Activated naive CD8-positive, alpha-beta T cell (primary cell): ENCODE measurements around the gene KIAA1191.
"Not testable (repeated sequence)": the region's sequence is repeated elsewhere in the genome, so short reads cannot be mapped to it uniquely, and the experiment has no call there.

Experiments
- H3K27ac Mint-ChIP-seq: one replicate; pipeline ENCODE4 v1.8.0; 2021; ENCODE audit warnings: mixed read lengths
- H3K27me3 Mint-ChIP-seq: one replicate; pipeline ENCODE4 v1.8.0; 2021; ENCODE audit warnings: mixed read lengths
- H3K36me3 Mint-ChIP-seq: one replicate; pipeline ENCODE4 v1.8.0; 2021; ENCODE audit warnings: mixed read lengths
- H3K4me1 Mint-ChIP-seq: one replicate; pipeline ENCODE4 v1.8.0; 2021; ENCODE audit warnings: low read depth, mixed read lengths
- H3K4me3 Mint-ChIP-seq: one replicate; pipeline ENCODE4 v1.8.0; 2021; ENCODE audit warnings: mild to moderate bottlenecking, mixed read lengths
- H3K9me3 Mint-ChIP-seq: one replicate; pipeline ENCODE4 v1.8.0; 2021; ENCODE audit warnings: low read depth, mixed read lengths

Gene KIAA1191, protein sequence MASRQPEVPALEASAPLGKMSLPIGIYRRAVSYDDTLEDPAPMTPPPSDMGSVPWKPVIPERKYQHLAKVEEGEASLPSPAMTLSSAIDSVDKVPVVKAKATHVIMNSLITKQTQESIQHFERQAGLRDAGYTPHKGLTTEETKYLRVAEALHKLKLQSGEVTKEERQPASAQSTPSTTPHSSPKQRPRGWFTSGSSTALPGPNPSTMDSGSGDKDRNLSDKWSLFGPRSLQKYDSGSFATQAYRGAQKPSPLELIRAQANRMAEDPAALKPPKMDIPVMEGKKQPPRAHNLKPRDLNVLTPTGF

DNA sequence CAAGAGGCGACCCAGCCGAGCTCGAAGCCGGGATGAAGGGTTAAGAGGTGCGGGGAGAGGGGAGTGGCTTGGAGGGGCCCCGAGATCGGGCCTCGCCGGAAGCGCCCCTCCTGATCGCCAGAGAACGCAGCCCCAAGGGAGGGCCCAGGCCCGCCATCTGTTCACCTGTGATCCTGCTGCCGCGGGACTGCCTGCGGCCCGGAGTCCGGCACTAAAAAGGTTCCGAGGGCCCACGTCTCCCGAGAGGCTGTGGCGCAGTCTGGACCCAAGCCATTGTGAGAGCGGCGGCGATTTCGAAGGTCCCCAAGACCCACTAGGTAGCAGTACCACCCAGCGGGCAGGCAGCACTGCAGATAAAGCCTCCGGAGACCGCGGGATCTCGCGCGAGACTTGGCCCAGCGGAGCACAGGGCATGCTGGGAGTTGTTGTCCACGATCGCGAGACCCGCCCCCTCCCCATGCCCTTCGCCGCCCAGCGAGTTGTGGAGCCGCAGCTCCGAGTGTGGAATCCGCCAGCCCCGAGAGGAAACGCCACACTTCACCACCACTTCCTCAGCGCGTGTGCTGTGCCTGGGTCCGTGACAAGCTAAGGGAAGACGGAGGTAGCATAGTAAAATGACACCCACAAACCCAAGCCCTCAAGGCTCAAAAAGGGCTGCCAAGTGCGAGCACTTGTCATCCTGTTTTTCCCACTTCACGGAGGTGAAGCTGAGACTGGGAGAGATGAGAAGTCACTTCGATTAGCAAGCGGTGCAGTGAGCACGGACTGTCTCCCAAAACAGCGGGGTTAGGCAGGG is at the start of gene KIAA1191:
Gene KIAA1191, minus strand, starts transcription at position 328 of the 796 bp plus-strand sequence. CDS start 2,256 bp downstream, outside the sequence.
- peaks cover 7% of the 10 kb centered on the region for H3K36me3 Mint-ChIP-seq

DNA sequence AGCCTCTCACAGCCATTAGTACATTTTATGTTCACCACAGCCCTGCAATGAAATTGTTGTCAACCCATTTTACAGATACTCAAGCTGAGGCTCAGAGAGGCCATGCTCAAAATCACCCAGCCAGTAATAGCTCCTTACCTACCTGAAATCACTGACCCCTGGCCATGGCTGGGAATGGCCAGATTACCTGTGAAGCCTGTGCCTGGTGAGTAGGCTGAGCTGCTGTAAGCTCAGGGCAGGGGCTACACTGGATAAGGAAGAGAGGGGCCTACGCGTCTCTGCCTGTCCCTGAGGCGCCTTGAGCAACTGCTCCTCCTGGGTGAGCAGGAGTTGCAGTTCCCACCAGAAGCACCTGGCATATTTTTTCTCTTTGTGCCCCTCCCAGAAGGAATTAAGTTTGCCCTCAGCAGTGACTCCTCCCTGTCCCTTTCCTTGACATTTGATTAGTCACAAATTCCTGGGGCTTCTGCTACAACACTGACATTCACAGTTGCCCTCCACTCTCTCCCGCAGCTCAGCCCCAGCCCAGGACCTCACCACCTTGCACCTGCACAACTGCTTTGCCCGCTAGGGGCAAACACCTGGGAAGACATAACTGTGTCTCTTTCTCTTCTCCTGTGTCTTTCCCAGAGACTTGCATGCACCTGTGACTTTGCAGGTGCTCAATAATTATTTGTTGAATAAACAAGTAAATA is 49.1 kb upstream of the KIAA1191 start:
- H3K36me3 Mint-ChIP-seq: peaks cover 7% of the 10 kb centered on the region
- no peaks in the 10 kb centered on the region for H3K27me3 Mint-ChIP-seq
- no peaks in the 10 kb centered on the region for H3K9me3 Mint-ChIP-seq
- no peak overlapping the region for H3K4me3 Mint-ChIP-seq
- H3K4me1 Mint-ChIP-seq: peaks cover 38% of the 10 kb centered on the region
- no peak overlapping the region for H3K27ac Mint-ChIP-seq

More for the DNA sequence above, at the start of gene KIAA1191:
- H3K4me3 Mint-ChIP-seq: peak within 1 kb of the TSS; percentile 97
- H3K4me1 Mint-ChIP-seq: peaks cover 33% of the 10 kb centered on the region
- peak within 1 kb of the TSS; percentile 96 for H3K27ac Mint-ChIP-seq
- no peaks in the 10 kb centered on the region for H3K9me3 Mint-ChIP-seq
- no peaks in the 10 kb centered on the region for H3K27me3 Mint-ChIP-seq

DNA sequence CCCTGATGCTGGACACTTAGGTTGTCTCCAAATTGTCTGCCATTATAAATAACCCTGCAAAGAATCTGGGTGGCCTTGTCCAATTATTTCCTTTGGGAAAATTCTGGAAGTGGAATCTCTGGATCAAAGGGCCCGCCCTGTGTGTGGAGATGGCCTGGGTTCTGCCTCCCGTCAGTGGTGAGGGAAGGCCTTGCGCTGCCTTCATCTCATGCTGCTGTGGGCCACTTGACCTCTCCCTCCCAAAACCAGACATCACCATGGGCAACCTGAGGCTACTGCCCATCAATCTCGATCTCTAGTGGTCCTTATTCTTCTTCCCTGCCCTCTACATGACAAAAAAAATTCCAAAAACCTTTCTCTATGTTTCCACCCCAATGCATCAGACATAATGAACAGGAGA is 48.2 kb upstream of the KIAA1191 start:
- no peaks in the 10 kb centered on the region for H3K9me3 Mint-ChIP-seq
- H3K4me3 Mint-ChIP-seq: no peak overlapping the region
- peaks cover 30% of the 10 kb centered on the region for H3K4me1 Mint-ChIP-seq
- H3K27ac Mint-ChIP-seq: no peak overlapping the region
- peaks cover 7% of the 10 kb centered on the region for H3K36me3 Mint-ChIP-seq
- no peaks in the 10 kb centered on the region for H3K27me3 Mint-ChIP-seq

DNA sequence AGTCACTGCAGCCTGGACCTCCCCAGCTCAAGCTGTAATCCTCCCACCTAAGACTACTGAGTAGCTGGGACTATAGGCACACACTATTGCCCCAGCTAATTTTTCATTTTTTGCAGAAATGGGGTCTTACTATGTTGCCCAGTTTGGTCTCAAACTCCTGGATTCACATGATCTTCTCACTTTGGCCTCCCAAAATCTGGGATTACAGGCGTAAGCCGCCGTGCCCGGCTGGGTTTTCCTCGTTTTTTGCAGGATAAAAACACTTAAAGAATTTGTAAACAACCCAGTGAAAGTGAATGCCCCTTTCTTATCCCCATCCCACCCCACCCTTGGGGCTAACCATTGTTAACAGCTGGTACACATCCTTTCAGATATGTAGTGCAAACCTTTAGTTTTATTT is 47.0 kb upstream of the KIAA1191 start:
- Mint-ChIP-seq H3K36me3 (peaks cover 7% of the 10 kb centered on the region), H3K4me1 (peaks cover 18% of the 10 kb centered on the region), H3K9me3 (no peaks in the 10 kb centered on the region), H3K27ac (no peak overlapping the region), H3K4me3 (no peak overlapping the region), H3K27me3 (no peaks in the 10 kb centered on the region)

DNA sequence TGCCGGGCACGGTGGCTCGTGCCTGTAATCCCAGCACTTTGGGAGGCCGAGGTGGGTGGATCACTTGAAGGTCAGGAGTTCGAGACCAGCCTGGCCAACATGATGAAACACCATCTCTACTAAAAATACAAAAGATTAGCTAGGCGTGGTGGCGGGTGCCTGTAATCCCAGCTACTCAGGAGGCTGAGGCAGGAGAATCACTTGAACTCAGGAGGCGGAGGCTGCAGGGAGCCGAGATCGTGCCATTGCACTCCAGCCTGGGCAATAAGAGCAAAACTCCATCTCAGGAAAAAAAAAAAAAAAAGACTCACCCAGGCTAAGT is 46.6 kb upstream of the KIAA1191 start:
- not testable (repeated sequence) for H3K36me3 Mint-ChIP-seq

DNA sequence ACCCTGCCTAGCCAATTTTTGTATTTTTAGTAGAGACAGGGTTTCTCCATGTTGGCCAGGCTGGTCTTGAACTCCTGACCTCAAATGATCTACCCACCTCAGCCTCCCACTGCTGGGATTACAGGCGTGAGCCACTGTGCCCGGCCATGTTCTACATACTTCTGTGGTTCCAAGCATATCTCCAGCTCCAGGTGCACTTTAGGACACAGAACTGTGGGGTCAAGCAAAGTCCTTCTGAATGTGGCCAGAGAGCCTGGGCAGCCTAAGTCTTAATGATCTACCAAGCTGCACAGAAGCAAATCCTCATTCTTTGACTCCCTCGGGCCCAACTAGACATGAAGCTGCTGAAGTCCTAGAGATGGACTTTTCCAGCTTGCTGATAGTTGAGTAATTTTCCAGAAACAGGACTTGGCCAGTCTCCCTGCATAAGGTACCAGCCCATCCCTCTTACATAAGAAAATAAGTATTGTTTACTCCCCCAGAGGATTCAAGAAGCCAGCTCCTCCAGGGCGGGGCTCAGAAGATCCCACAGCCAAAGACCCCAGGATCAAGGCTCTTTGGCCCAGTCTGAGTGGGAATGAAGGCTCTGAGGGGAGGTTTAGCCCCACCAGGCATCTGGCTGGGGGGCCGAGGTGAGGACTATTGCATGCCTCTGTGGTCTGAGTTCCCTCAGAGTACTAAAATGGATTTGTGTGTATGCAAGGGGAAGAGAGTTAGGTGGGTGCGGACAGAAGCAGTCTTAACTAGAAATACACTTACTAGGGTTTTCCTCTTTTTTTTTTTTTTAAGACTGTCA is 46.1 kb upstream of the KIAA1191 start:
- Mint-ChIP-seq H3K9me3 (no peaks in the 10 kb centered on the region), H3K27me3 (no peaks in the 10 kb centered on the region), H3K27ac (no peak overlapping the region), H3K4me3 (no peak overlapping the region), H3K36me3 (peaks cover 7% of the 10 kb centered on the region), H3K4me1 (peaks cover 15% of the 10 kb centered on the region)

More for the DNA sequence above, 46.6 kb upstream of the KIAA1191 start:
- not testable (repeated sequence) for H3K4me3 Mint-ChIP-seq, H3K27ac Mint-ChIP-seq, H3K27me3 Mint-ChIP-seq, H3K9me3 Mint-ChIP-seq
- H3K4me1 Mint-ChIP-seq: peaks cover 18% of the 10 kb centered on the region

DNA sequence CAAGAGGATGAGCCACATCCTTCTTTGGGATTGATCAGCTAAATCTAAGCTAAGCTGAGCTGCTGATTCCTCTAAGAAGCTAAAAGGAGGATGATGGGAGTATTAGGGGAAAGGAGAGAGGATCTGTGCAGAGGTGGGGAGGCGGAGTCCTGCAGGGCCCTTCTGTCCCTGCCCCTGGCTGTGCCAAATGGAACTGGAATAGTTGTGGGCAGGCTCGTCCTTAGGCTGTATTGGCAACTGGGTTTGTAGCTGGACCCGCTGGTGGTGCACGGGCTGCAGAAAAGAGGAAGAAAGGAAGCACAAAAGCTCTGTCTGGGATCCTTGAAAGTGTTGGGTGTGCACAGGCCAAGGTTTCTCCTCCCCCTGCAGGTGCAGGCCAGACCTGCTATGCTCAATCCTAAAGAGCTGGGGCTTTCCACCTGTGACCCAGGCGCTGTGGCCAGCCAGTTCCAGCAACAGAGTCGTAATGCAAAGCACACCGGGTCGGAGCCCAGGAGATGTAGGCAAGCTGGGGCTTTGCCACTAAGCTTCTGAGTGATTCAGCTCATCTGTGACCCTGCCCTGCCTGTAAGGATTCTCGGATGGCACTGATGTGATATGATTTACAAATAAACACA is 45.0 kb upstream of the KIAA1191 start:
- no peaks in the 10 kb centered on the region for H3K9me3 Mint-ChIP-seq
- no peak overlapping the region for H3K27ac Mint-ChIP-seq
- peaks cover 12% of the 10 kb centered on the region for H3K36me3 Mint-ChIP-seq
- peaks cover 11% of the 10 kb centered on the region for H3K4me1 Mint-ChIP-seq
- no peaks in the 10 kb centered on the region for H3K27me3 Mint-ChIP-seq
- no peak overlapping the region for H3K4me3 Mint-ChIP-seq

DNA sequence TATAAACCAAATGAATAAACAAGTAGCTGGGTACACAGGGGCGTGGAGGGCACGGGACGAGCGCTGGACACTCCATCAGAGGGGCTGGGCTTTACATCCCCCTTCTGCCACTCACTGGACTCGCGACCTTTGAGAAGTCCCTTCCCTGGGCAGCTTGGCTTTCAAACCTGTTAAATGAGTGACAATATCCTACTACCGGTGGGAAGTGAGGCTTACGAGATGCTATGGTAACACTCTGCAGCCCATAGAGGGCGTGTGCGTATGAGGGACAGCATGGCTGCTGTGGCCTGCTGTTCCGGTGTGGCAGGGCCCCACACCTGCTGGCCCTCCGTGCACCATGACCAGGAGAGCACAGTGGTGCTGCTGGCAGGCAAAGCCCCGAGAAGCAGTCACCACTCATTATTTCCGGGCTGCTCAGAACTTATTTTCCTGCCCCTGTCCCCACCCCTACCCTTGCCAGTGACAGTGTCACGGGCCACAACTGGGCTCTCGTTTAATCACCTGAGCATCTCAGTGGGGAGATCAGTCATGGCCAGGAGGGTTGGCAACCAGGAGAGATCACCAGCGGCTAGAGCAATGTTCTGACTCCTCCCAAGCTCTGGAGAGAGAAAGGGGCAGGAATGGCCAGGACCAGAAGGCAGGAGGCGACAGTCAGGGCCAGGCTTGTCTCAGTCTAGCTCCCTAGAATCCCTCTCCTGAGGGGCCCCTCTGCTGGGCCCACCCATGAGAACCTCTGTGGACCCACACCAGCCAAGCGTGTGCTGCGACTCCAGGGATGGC is 44.3 kb upstream of the KIAA1191 start:
- no peak overlapping the region for H3K27ac Mint-ChIP-seq
- H3K27me3 Mint-ChIP-seq: no peaks in the 10 kb centered on the region
- H3K36me3 Mint-ChIP-seq: peaks cover 12% of the 10 kb centered on the region
- no peak overlapping the region for H3K4me3 Mint-ChIP-seq
- H3K9me3 Mint-ChIP-seq: no peaks in the 10 kb centered on the region
- H3K4me1 Mint-ChIP-seq: peaks cover 5% of the 10 kb centered on the region

DNA sequence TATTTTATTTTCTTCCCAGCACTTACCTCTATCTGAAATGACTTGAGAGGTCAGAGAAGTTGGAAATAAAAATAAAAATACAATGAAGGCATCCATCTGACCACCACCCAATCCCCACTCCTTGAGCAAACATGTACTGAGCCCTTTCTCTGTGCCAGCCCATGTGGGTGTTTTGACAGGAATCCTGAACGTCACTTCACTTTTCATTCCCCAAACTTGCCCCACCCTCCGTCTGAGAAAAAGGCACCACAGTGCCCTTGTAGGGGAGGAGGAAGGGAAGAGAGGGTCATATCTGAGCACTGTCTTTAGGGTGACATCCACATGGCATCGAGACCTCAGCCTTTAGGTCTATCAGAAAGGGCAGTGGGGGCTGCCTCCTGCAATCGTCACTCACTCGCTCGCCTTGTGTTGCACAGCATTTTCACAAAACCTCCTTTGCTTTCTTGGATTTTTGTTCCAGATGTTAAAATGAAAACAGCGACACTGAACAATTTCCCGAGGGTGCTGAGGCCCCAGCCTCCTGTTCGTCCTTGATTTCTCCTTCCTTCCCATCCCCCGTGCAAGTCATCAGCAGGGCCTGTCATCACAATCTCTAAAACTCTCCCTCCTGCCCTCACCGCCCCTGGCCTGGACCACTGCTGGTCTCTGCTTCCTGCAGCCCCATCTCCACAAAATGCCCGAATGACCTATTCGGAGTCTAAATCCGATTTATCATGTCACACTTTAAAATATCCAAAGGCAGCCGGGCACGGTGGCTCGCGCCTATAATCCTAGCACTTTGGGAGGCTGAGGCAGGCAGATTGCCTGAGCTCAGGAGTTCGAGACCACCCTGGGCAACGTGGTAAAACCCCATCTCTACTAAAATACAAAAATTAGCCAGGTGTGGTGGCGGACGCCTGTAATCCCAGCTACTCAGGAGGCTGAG is 40.0 kb upstream of the KIAA1191 start:
- H3K36me3 Mint-ChIP-seq: peaks cover 5% of the 10 kb centered on the region
- H3K4me1 Mint-ChIP-seq: no peaks in the 10 kb centered on the region
- H3K27me3 Mint-ChIP-seq: no peaks in the 10 kb centered on the region
- H3K4me3 Mint-ChIP-seq: no peak overlapping the region
- H3K9me3 Mint-ChIP-seq: no peaks in the 10 kb centered on the region
- H3K27ac Mint-ChIP-seq: no peak overlapping the region

DNA sequence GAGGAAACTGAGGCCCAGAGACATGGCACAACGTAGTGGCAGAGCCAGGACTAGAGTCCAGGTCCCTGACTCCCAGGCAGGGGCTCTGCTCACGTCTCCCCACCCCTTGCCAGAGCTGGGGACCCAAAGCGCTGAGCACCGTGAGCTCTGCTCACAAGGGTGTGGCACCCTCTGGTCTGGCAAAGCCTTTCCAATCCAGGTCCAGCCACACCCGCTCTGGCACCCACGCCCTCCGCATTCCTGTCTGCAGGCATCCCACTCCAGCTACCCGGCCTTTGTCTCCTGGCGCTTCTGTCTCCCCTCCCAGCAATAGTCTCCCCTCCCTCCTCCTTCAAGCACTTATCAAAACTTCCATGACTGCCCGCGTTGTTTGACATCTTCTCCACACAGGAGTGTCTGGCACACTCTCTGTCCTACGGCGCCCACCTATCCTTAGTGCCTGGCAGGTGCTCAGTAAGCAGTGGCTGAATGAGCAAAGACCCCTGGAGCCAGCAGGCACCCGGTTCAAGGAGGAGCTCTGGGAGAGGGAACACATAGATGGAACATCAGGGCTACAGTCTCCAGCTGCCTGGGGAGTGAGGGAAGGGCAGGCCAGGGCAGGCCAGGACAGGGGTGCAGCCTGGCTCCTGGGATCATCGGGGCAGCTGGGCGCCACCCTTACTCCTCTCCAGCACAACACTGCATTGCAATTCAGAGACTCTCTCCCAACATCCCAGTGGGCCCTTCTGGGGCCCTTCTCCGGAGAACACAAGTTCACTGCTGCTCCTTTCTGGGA is 39.0 kb upstream of the KIAA1191 start:
- H3K36me3 Mint-ChIP-seq: peaks cover 5% of the 10 kb centered on the region
- no peak overlapping the region for H3K27ac Mint-ChIP-seq
- no peaks in the 10 kb centered on the region for H3K27me3 Mint-ChIP-seq
- no peaks in the 10 kb centered on the region for H3K4me1 Mint-ChIP-seq
- no peak overlapping the region for H3K4me3 Mint-ChIP-seq
- no peaks in the 10 kb centered on the region for H3K9me3 Mint-ChIP-seq

DNA sequence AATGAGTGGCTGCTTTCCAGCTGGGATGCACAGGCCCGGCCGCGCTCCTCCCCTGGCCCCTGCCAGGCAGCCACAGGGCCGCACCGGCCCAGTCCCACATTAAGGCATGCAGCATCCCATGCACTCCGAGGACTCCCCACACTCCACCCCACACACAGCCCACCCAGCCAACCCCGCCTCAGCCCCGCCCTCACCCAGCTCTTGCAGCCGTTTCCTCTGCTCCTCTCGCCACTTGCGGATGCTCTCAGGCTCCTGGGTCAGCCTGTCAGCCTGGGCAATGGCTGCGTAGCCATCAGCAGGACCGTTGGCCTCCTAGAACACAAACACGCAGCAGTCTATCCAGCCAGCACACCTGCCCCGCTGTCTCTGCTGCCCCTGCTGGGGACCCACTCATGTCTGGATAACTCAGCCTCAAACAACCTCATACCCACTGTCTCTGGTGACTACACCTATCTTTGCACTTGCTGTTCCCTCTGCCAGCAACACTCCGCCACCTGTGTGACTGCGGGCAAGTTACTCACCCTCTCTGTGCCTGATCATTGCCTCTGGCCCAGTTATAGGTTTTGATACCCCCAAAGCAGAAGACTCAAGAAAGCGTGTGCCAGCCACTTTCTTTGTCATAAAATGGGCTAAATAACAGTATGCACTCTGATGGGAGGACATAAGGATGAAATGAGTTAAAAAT is 36.3 kb upstream of the KIAA1191 start:
- H3K27ac Mint-ChIP-seq: no peak overlapping the region
- peaks cover 5% of the 10 kb centered on the region for H3K36me3 Mint-ChIP-seq
- no peaks in the 10 kb centered on the region for H3K4me1 Mint-ChIP-seq
- H3K27me3 Mint-ChIP-seq: no peaks in the 10 kb centered on the region
- no peaks in the 10 kb centered on the region for H3K9me3 Mint-ChIP-seq
- no peak overlapping the region for H3K4me3 Mint-ChIP-seq

DNA sequence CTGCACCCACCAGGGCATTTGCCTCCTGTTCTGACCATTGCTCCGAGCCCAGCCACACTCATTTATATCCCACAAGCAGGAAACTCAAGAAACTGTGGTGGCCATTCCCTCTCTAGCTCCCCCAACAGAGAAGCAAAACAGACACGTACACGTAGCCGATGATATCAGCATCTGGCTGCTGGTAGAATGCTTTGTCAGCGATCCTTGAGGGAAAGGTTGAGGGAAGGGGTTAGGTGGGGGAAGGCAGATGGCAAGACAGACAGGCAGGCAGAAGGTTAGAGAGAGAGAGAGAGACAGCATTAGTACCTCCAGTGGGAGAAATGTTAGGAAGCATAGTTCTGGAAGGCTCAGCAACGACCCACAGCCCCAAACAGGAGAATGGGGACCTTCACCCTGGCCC is 34.8 kb upstream of the KIAA1191 start:
- H3K9me3 Mint-ChIP-seq: no peaks in the 10 kb centered on the region
- H3K27me3 Mint-ChIP-seq: no peaks in the 10 kb centered on the region
- H3K36me3 Mint-ChIP-seq: no peaks in the 10 kb centered on the region
- no peaks in the 10 kb centered on the region for H3K4me1 Mint-ChIP-seq
- H3K4me3 Mint-ChIP-seq: no peak overlapping the region
- H3K27ac Mint-ChIP-seq: no peak overlapping the region
